Lower leg skin (tissue), 4 donors: Measurements from ENCODE around the gene LCN15. TPM values are rescaled to one million over a fixed set of nuclear protein-coding genes. Genes with fewer than 3 reads are reported as not detected.
"Not testable (repeated sequence)": the region's sequence is repeated elsewhere in the genome, so short reads cannot be mapped to it uniquely, and the experiment has no call there.

Source experiments
- DNase-seq, 2 donors: peaks; one replicate each; pipeline ENCODE4 v3.0.0-alpha.2; 2019; ENCODE audit warnings: low spot score in 2 of 2
- H3K4me3 ChIP-seq: fragments of 200-600 bp; sonication (generic); 2 replicates; pipeline ENCODE4 v1.5.1; 2017; ENCODE audit warnings: mild to moderate bottlenecking, low read depth; ENCODE audit not compliant: poor library complexity, severe bottlenecking
- CTCF ChIP-seq, 3 donors: fragments of 450-650 bp; IDR thresholded peaks; one replicate each; pipeline ENCODE4 v1.5.1; 2016; ENCODE audit warnings: antibody characterized with exemption in 3 of 3, mild to moderate bottlenecking in 3 of 3, moderate library complexity in 2 of 3
- POLR2A ChIP-seq, 2 donors: fragments of 450-650 bp; IDR thresholded peaks; one replicate each; pipeline ENCODE4 v1.6.1; 2016 to 2017; ENCODE audit warnings: antibody characterized with exemption in 2 of 2, mild to moderate bottlenecking in 1 of 2, moderate library complexity in 1 of 2
- WGBS, 2 donors: methylation state at CpG; one replicate each; pipeline ENCODE4 v1.1.5; 2018; 5-methylcytosine and 5-hydroxymethylcytosine counted together
- intact Hi-C: fragments of 100-400 bp; cut with DNase I; formaldehyde crosslinking; loops from one replicate; pipeline ENCODE4 v1.15.0; 2023; ENCODE audit warnings: low total_unique reads
- total RNA-seq, 4 donors: library from RNA; depleted of rRNA; stranded (reverse); fragments of >200 nt; gene quantifications; one replicate each; pipeline ENCODE4 v1.1.0, GENCODE V29; 2016

The LCN15 gene
- total RNA-seq, 4 donors from 2014 or later, result not detected

- intact Hi-C loops, result no loop called here
- H3K4me3 ChIP-seq, result no peak overlapping the region
- 15 to 21% methylated on average over 13 to 16 of the region's 16 CpGs for WGBS, 2 donors
- DNase-seq, result no peak
- no peak for TF ChIP-seq POLR2A (IDR thresholded peaks at IDR 0.05)
- no peak for TF ChIP-seq CTCF (IDR thresholded peaks at IDR 0.05)
These were observed 5.4 kb upstream of the LCN15 start for GRCh38 chr9:136769710-136770191.

GRCh38 chr9:136766410-136767120, 2.2 kb upstream of the LCN15 start:
- H3K4me3 ChIP-seq, DNase-seq, intact Hi-C loops: not testable (repeated sequence)
- 33 to 44% methylated on average over 18 of the region's 18 CpGs for WGBS, 2 donors

GRCh38 chr9:136765745-136766409, 1.6 kb upstream of the LCN15 start:
- intact Hi-C loops, DNase-seq, H3K4me3 ChIP-seq: not testable (repeated sequence)
- WGBS, 2 donors, result 73 to 76% methylated on average over 14 of the region's 14 CpGs

GRCh38 chr9:136765041-136765440, 723 bp upstream of the LCN15 start:
- DNase-seq, result no peak
- intact Hi-C loops, result no loop called here

GRCh38 chr9:136763649-136764035, 676 bp downstream of the LCN15 start:
- intact Hi-C loops, result no loop called here
- WGBS, 2 donors, result 70 to 78% methylated on average over 10 to 14 of the region's 14 CpGs
- TF ChIP-seq CTCF (IDR thresholded peaks at IDR 0.05) (no peak), POLR2A (IDR thresholded peaks at IDR 0.05) (no peak)
- H3K4me3 ChIP-seq, result no peak overlapping the region
- DNase-seq, result no peak

More at GRCh38 chr9:136765041-136765440, 723 bp upstream of the LCN15 start:
- no peak for TF ChIP-seq CTCF (IDR thresholded peaks at IDR 0.05)
- TF ChIP-seq POLR2A (IDR thresholded peaks at IDR 0.05), result no peak
- WGBS, 2 donors, result 87 to 88% methylated on average over 11 to 14 of the region's 14 CpGs
- H3K4me3 ChIP-seq, result no peak overlapping the region

GRCh38 chr9:136762915-136763648, 1.2 kb downstream of the LCN15 start:
- H3K4me3 ChIP-seq, result no peak overlapping the region
- intact Hi-C loops, result no loop called here
- no peak for TF ChIP-seq POLR2A (IDR thresholded peaks at IDR 0.05)
- no peak for TF ChIP-seq CTCF (IDR thresholded peaks at IDR 0.05)
- 11 to 15% methylated on average over 20 to 37 of the region's 37 CpGs for WGBS, 2 donors
- DNase-seq, result no peak
